IMR-90 (cell line): ENCODE results near the gene EXOC4. TPM values are rescaled to one million over a fixed set of nuclear protein-coding genes. Genes with fewer than 3 reads are reported as not detected.
"Not testable (repeated sequence)": the region's sequence is repeated elsewhere in the genome, so short reads cannot be mapped to it uniquely, and the experiment has no call there.

Experiments
- ATAC-seq: fragments of 200-7000 bp; cut with Tn5 transposase; 2 replicates; pipeline ENCODE4 v1.9.1; 2020; ENCODE audit warnings: low read depth, mild to moderate bottlenecking, moderate library complexity
- BruUV-seq: library from RNA; stranded (reverse); fragments of 400-500 nt; replicated peaks from 2 replicates; lab custom pipeline; 2021; lab: Mats Ljungman, UMichigan
- CTCF ChIA-PET: fragments of 300-600 bp; formaldehyde crosslinking; extraction: SDS; loops from one replicate; lab custom pipeline; 2021; ENCODE audit warnings: antibody characterized with exemption; lab: Yijun Ruan, JAX
- POLR2A ChIA-PET: fragments of 300-600 bp; sonication (Branson Sonifier 250); formaldehyde crosslinking; loops from one replicate; lab custom pipeline; 2022; ENCODE audit warnings: antibody characterized with exemption; ENCODE audit not compliant: unreplicated experiment; lab: Charles Lee
- DNase-seq: peaks from one replicate; pipeline ENCODE4 v3.0.0; 2013
- H2AFZ ChIP-seq: replicated peaks from 2 replicates; pipeline ENCODE3; 2013; ENCODE audit warnings: low read length, mild to moderate bottlenecking; ENCODE audit not compliant: poor library complexity
- H2AK5ac ChIP-seq: 2 replicates; pipeline ENCODE4 v1.6.1; 2013; ENCODE audit warnings: low read depth, low read length, inconsistent platforms
- H2AK9ac ChIP-seq: replicated peaks from 2 replicates; pipeline ENCODE3; 2013; ENCODE audit warnings: mild to moderate bottlenecking, low read depth, low read length, moderate library complexity; ENCODE audit not compliant: poor library complexity
- H2BK120ac ChIP-seq: 2 replicates; pipeline ENCODE4 v1.6.1; 2013; ENCODE audit warnings: low read depth, low read length, inconsistent platforms
- H2BK15ac ChIP-seq: 3 replicates; pipeline ENCODE4 v1.6.1; 2013; ENCODE audit warnings: low read depth, low read length, inconsistent platforms
- H2BK20ac ChIP-seq: 2 replicates; pipeline ENCODE4 v1.6.1; 2013; ENCODE audit warnings: low read depth, mild to moderate bottlenecking, inconsistent platforms, low read length, moderate library complexity
- H2BK5ac ChIP-seq: 2 replicates; pipeline ENCODE4 v1.6.1; 2013; ENCODE audit warnings: mild to moderate bottlenecking, low read depth, low read length, inconsistent platforms; ENCODE audit not compliant: poor library complexity, severe bottlenecking
- H3K14ac ChIP-seq: replicated peaks from 2 replicates; pipeline ENCODE4 v1.6.1; 2013; ENCODE audit warnings: low read depth, low read length, inconsistent platforms
- H3K18ac ChIP-seq: 2 replicates; pipeline ENCODE4 v1.6.1; 2013; ENCODE audit warnings: low read depth, low read length, control low read depth
- H3K23ac ChIP-seq: 2 replicates; pipeline ENCODE4 v1.6.1; 2013; ENCODE audit warnings: low read depth, low read length, inconsistent platforms
- H3K27ac ChIP-seq: 2 replicates; pipeline ENCODE4 v1.5.1; 2013; ENCODE audit warnings: mild to moderate bottlenecking, control low read depth, low read length; ENCODE audit not compliant: insufficient read depth
- H3K27me3 ChIP-seq: 2 replicates; pipeline ENCODE4 v1.6.1; 2013; ENCODE audit warnings: low read length; ENCODE audit not compliant: control insufficient read depth, insufficient read depth
- H3K36me3 ChIP-seq: 2 replicates; pipeline ENCODE4 v1.6.1; 2013; ENCODE audit warnings: low read length, mixed read lengths; ENCODE audit not compliant: control insufficient read depth, insufficient read depth
- H3K4ac ChIP-seq: 2 replicates; pipeline ENCODE4 v1.6.1; 2013; ENCODE audit warnings: low read depth, low read length, inconsistent platforms
- H3K4me1 ChIP-seq: 2 replicates; pipeline ENCODE4 v1.6.1; 2013; ENCODE audit warnings: low read length, mixed read lengths; ENCODE audit not compliant: control insufficient read depth, insufficient read depth
- H3K4me2 ChIP-seq: 2 replicates; pipeline ENCODE4 v1.6.1; 2013; ENCODE audit warnings: low read depth, mild to moderate bottlenecking, control low read depth, low read length, moderate library complexity
- H3K4me3 ChIP-seq: 2 replicates; pipeline ENCODE4 v1.5.1; 2013; ENCODE audit warnings: low read depth, mild to moderate bottlenecking, control low read depth, low read length, moderate library complexity; ENCODE audit not compliant: insufficient read depth
- H3K56ac ChIP-seq: 2 replicates; pipeline ENCODE4 v1.6.1; 2013; ENCODE audit warnings: low read length, inconsistent platforms; ENCODE audit not compliant: insufficient read depth; ENCODE audit errors: extremely low read depth
- H3K79me1 ChIP-seq, 2 experiments: 2 replicates each; pipeline ENCODE4 v1.6.1; 2013; ENCODE audit warnings: low read length in 2 of 2, inconsistent platforms in 1 of 2, low read depth in 1 of 2
- H3K9ac ChIP-seq: 2 replicates; pipeline ENCODE4 v1.6.1; 2013; ENCODE audit warnings: low read depth, low read length, control low read depth
- H3K9me1 ChIP-seq: 2 replicates; pipeline ENCODE4 v1.6.1; 2013; ENCODE audit warnings: low read length, inconsistent platforms; ENCODE audit not compliant: insufficient read depth
- H3K9me3 ChIP-seq: 2 replicates; pipeline ENCODE4 v1.6.1; 2013; ENCODE audit warnings: low read length; ENCODE audit not compliant: control insufficient read depth, insufficient read depth
- H4K20me1 ChIP-seq: 2 replicates; pipeline ENCODE4 v1.6.1; 2013; ENCODE audit warnings: low read length, inconsistent platforms; ENCODE audit not compliant: insufficient read depth
- H4K5ac ChIP-seq: 2 replicates; pipeline ENCODE4 v1.6.1; 2013; ENCODE audit warnings: mild to moderate bottlenecking, low read depth, low read length, control low read depth
- H4K8ac ChIP-seq, 2 experiments: 2 replicates each; pipeline ENCODE4 v1.6.1; 2013; ENCODE audit warnings: low read depth in 2 of 2, low read length in 2 of 2, control low read depth in 1 of 2, inconsistent platforms in 1 of 2
- H4K91ac ChIP-seq: 2 replicates; pipeline ENCODE4 v1.6.1; 2013; ENCODE audit warnings: low read depth, low read length, inconsistent platforms; ENCODE audit not compliant: insufficient read depth
- CTCF ChIP-seq: conservative IDR thresholded peaks from 2 replicates; pipeline ENCODE4 v1.5.1; 2012; ENCODE audit warnings: mild to moderate bottlenecking, low read depth, low read length, improper control_type of control experiment
- RAD21 ChIP-seq: IDR thresholded peaks from 2 replicates; pipeline ENCODE4 v1.6.1; 2012; ENCODE audit warnings: low read length, improper control_type of control experiment
- RFX5 ChIP-seq: IDR thresholded peaks from 2 replicates; pipeline ENCODE4 v1.8.0; 2012; ENCODE audit warnings: low read depth, mild to moderate bottlenecking, low read length, moderate library complexity
- WGBS, 2 experiments: methylation state at CpG; one replicate each; pipeline versions ENCODE4 v1.1.5 to v1.1.7; 2013; ENCODE audit warnings: missing lambda C conversion rate in 2 of 2; ENCODE audit not compliant: insufficient read length in 1 of 2; ENCODE audit errors: extremely low coverage in 2 of 2; 5-methylcytosine and 5-hydroxymethylcytosine counted together
- dilution Hi-C: fragments of 300-500 bp; cut with HindIII; formaldehyde crosslinking; loops from one replicate; pipeline ENCODE4 v1.14.3; 2018; ENCODE audit warnings: low sequenced_read_pairs; ENCODE audit not compliant: unreplicated experiment
- in situ Hi-C: fragments of 300-500 bp; cut with MboI; formaldehyde crosslinking; loops from 3 replicates; pipeline ENCODE4 v1.14.3; 2019; ENCODE audit warnings: low sequenced_read_pairs, inconsistent platforms, mixed read lengths
- intact Hi-C: fragments of 100-400 bp; cut with micrococcal nuclease; formaldehyde crosslinking; loops from 2 replicates; pipeline ENCODE4 v1.10.0; 2022
- polyA plus RNA-seq, 3 experiments: library from polyadenylated mRNA; depleted of rRNA; stranded (reverse); fragments of >200 nt; gene quantifications; 2 replicates each; pipeline ENCODE4 v1.2.3, GENCODE V29; 2012; ENCODE audit warnings: low replicate concordance in 1 of 3
- total RNA-seq: library from RNA; depleted of rRNA; stranded (reverse); fragments of >200 nt; gene quantifications from 2 replicates; pipeline ENCODE4 v1.2.3, GENCODE V29; 2012

The EXOC4 gene
- total and polyA plus RNA-seq, 2 of the 4 experiments (the other 2 are of a cell fraction) = 25.4 to 94.6 TPM

- Histone ChIP-seq H3K79me1 (no peaks in the 10 kb centered on the region), H4K20me1 (no peaks in the 10 kb centered on the region), H2BK15ac (no peak overlapping the region), H2AK9ac (no peak overlapping the region), H4K5ac (no peak overlapping the region), H4K8ac (no peak overlapping the region), H3K9me3 (no peaks in the 10 kb centered on the region), H3K4me3 (no peak overlapping the region), H3K9me1 (no peaks in the 10 kb centered on the region), H2BK20ac (no peak overlapping the region), H3K36me3 (no peaks in the 10 kb centered on the region), H3K56ac (no peak overlapping the region), H3K14ac (no peak overlapping the region), H3K4me2 (no peak overlapping the region), H2AFZ (no peak overlapping the region), H3K23ac (no peak overlapping the region), H3K4me1 (no peaks in the 10 kb centered on the region), H3K9ac (no peak overlapping the region), H3K4ac (no peak overlapping the region), H3K27me3 (no peaks in the 10 kb centered on the region; the same call in 1 of the 2 replicates), H2BK120ac (no peak overlapping the region), H2AK5ac (no peak overlapping the region), H2BK5ac (no peak overlapping the region), H3K18ac (no peak overlapping the region), H4K91ac (no peak overlapping the region), H3K27ac (no peak overlapping the region)
- dilution Hi-C loops = no loop called here
- ChIA-PET POLR2A (no interaction called here), CTCF (no interaction called here)
- TF ChIP-seq RAD21 (peak; percentile 9; the same call in 1 of the 2 replicates), CTCF (0 out of 2 replicates have a peak, but pooled peaks have one; percentile 14), RFX5 (no peak)
- in situ Hi-C loops = no loop called here
- intact Hi-C loops = no loop called here
- DNase-seq (no peak), ATAC-seq (no peak)
- BruUV-seq = no TSS peak
- WGBS, 2 experiments = no CpG with 5 or more reads among the region's 2 CpGs
These were observed 45.2 kb upstream of the EXOC4 start for GRCh38 chr7:133207687-133208086.

GRCh38 chr7:133210817-133211216 is 42.1 kb upstream of the EXOC4 start:
- H3K18ac ChIP-seq, H3K79me1 ChIP-seq, H4K20me1 ChIP-seq, H2BK5ac ChIP-seq, H3K9me1 ChIP-seq, intact Hi-C loops, H4K8ac ChIP-seq, CTCF ChIA-PET, H2AK9ac ChIP-seq, dilution Hi-C loops, ATAC-seq, H3K14ac ChIP-seq, H2AFZ ChIP-seq, BruUV-seq, H3K23ac ChIP-seq, H4K91ac ChIP-seq, H3K27me3 ChIP-seq, H3K4me1 ChIP-seq, H3K56ac ChIP-seq, POLR2A ChIA-PET, H3K36me3 ChIP-seq, H3K9ac ChIP-seq, H3K4ac ChIP-seq, H2BK120ac ChIP-seq, H3K4me3 ChIP-seq, H4K5ac ChIP-seq, H3K9me3 ChIP-seq, H3K4me2 ChIP-seq, H2AK5ac ChIP-seq, H2BK20ac ChIP-seq, in situ Hi-C loops, H2BK15ac ChIP-seq, H3K27ac ChIP-seq, DNase-seq: not testable (repeated sequence)
- WGBS, 2 experiments = 90% methylated on average over 2 of the region's 10 CpGs; no CpG with 5 or more reads in 1 of the 2 experiments
